ENCODE data around the gene CD300LF.

DNA sequence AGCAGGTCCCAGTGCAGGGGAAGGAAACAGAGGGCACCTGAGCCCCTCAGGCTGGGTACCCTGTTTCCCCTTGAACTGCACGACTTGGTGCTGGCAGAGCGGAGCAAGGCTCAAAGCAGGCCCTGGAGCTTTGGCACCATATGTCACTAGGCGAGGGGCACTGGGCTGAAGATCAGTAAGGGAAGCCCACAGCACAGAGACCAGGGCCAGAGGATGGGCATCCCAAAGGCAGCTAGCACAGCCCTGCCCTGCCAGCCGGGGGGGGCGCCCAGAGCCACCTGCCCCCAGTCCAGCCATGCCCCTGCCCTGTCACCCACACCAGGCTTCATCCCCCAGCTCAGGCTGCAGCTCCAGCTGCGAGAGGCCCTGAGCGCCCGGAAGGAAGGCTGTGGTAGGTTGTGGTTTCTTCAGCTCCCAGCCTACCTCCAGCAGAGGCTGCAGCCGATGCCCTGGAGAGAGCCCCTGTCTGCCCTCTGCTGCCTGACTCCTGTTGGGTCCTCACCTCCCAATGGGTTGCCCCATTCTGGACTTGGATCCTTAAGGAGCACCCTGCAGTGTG lies 46.6 kb upstream of the CD300LF start:
- TF ChIP-seq, protein P1, sequence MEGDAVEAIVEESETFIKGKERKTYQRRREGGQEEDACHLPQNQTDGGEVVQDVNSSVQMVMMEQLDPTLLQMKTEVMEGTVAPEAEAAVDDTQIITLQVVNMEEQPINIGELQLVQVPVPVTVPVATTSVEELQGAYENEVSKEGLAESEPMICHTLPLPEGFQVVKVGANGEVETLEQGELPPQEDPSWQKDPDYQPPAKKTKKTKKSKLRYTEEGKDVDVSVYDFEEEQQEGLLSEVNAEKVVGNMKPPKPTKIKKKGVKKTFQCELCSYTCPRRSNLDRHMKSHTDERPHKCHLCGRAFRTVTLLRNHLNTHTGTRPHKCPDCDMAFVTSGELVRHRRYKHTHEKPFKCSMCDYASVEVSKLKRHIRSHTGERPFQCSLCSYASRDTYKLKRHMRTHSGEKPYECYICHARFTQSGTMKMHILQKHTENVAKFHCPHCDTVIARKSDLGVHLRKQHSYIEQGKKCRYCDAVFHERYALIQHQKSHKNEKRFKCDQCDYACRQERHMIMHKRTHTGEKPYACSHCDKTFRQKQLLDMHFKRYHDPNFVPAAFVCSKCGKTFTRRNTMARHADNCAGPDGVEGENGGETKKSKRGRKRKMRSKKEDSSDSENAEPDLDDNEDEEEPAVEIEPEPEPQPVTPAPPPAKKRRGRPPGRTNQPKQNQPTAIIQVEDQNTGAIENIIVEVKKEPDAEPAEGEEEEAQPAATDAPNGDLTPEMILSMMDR (IDR thresholded peaks at IDR 0.05) = no peak
- no peak for TF ChIP-seq EZH2 (IDR thresholded peaks at IDR 0.05; ENCODE audit: borderline replicate concordance, insufficient read depth, low read depth, low read length, poor library complexity, severe bottlenecking)

Measured in B cell (primary cell).